GM18868 (cell line): ENCODE measurements around the gene PTAFR.
"Not testable (repeated sequence)": the region's sequence is repeated elsewhere in the genome, so short reads cannot be mapped to it uniquely, and the experiment has no call there.

Experiments used
- ATAC-seq: cut with Tn5 transposase; IDR thresholded peaks from one replicate; pipeline ENCODE4 v1.9.1; 2021; ENCODE audit warnings: mild to moderate bottlenecking, moderate library complexity; ENCODE audit not compliant: unreplicated experiment

Gene PTAFR

GRCh38 chr1:28145728-28146127 is 30.8 kb downstream of the PTAFR start:
- ATAC-seq: no peak

GRCh38 chr1:28144203-28145135 is 32.0 kb downstream of the PTAFR start:
- ATAC-seq: peak; percentile 73

- ATAC-seq: no peak
Measured at GRCh38 chr1:28143496-28144202, 32.8 kb downstream of the PTAFR start.

GRCh38 chr1:28141685-28142084 is 34.8 kb downstream of the PTAFR start:
- no peak for ATAC-seq

GRCh38 chr1:28139866-28140265 is 36.6 kb downstream of the PTAFR start:
- not testable (repeated sequence) for ATAC-seq

GRCh38 chr1:28139025-28139712 is 37.3 kb downstream of the PTAFR start:
- ATAC-seq: no peak

GRCh38 chr1:28136922-28137613 is 39.4 kb downstream of the PTAFR start:
- no peak for ATAC-seq

GRCh38 chr1:28136169-28136921 is 40.1 kb downstream of the PTAFR start:
- ATAC-seq: no peak

GRCh38 chr1:28135371-28136168 is 40.9 kb downstream of the PTAFR start:
- peak; percentile 64 for ATAC-seq

GRCh38 chr1:28134651-28135207 is 41.8 kb downstream of the PTAFR start:
- ATAC-seq: no peak

- ATAC-seq: no peak
Measured at GRCh38 chr1:28132171-28133167, 44.0 kb downstream of the PTAFR start.

GRCh38 chr1:28130901-28131300 is 45.6 kb downstream of the PTAFR start:
- no peak for ATAC-seq

GRCh38 chr1:28129150-28129549 is 47.3 kb downstream of the PTAFR start:
- no peak for ATAC-seq

GRCh38 chr1:28127617-28128257 is 48.8 kb downstream of the PTAFR start:
- ATAC-seq: peak; percentile 63

- ATAC-seq: no peak
Measured at GRCh38 chr1:28126783-28127490, 49.6 kb downstream of the PTAFR start.

- no peak for ATAC-seq
Measured at GRCh38 chr1:28126212-28126611, 50.3 kb downstream of the PTAFR start.
